Fibroblast of lung (primary cell): ENCODE data around the gene TMEM214. TPM values are rescaled to one million over a fixed set of nuclear protein-coding genes. Genes with fewer than 3 reads are reported as not detected.
A peak's percentile ranks its signal among the peaks of the same experiment; 100 is the strongest.

Experiments used
- DNase-seq, 2 donors: peaks; one replicate each; pipeline versions ENCODE4 v3.0.0 to v3.0.0-alpha.2; 2010; ENCODE audit warnings: low read depth in 2 of 2
- H2AFZ ChIP-seq: 2 replicates; pipeline ENCODE4 v1.5.1; 2012; ENCODE audit warnings: low read length, control low read depth, inconsistent platforms
- H3K27ac ChIP-seq: 2 replicates; pipeline ENCODE4 v1.5.1; 2011; ENCODE audit warnings: low read length, control low read depth; ENCODE audit not compliant: insufficient read depth
- H3K27me3 ChIP-seq: 2 replicates; pipeline ENCODE4 v1.5.1; 2011; ENCODE audit warnings: mild to moderate bottlenecking, low read length; ENCODE audit not compliant: control insufficient read depth, insufficient read depth
- H3K36me3 ChIP-seq: 2 replicates; pipeline ENCODE4 v1.5.1; 2011; ENCODE audit warnings: low read length; ENCODE audit not compliant: control insufficient read depth, insufficient read depth
- H3K4me1 ChIP-seq: 2 replicates; pipeline ENCODE4 v1.5.1; 2011; ENCODE audit warnings: low read length; ENCODE audit not compliant: control insufficient read depth, insufficient read depth; ENCODE audit errors: extremely low read depth
- H3K4me2 ChIP-seq: 2 replicates; pipeline ENCODE4 v1.5.1; 2011; ENCODE audit warnings: low read length, control low read depth; ENCODE audit not compliant: insufficient read depth; ENCODE audit errors: extremely low read depth
- H3K4me3 ChIP-seq, 4 experiments: fragments of 200-600 bp in 1 of 4; sonication (generic) in 1 of 4; replicated peaks in 1 of 4; 2 replicates each; pipeline ENCODE4 v1.5.1; 2011 to 2016; ENCODE audit warnings: low read length in 4 of 4, low read depth in 3 of 4, mild to moderate bottlenecking in 3 of 4, control low read depth in 2 of 4, inconsistent platforms in 1 of 4, mixed read lengths in 1 of 4; ENCODE audit not compliant: insufficient read depth in 1 of 4; ENCODE audit errors: control extremely low read depth in 1 of 4
- H3K79me2 ChIP-seq: 2 replicates; pipeline ENCODE4 v1.5.1; 2012; ENCODE audit warnings: mild to moderate bottlenecking, low read length, inconsistent platforms; ENCODE audit not compliant: control insufficient read depth, insufficient read depth
- H3K9ac ChIP-seq: 2 replicates; pipeline ENCODE4 v1.5.1; 2011; ENCODE audit warnings: mild to moderate bottlenecking, low read length, control low read depth; ENCODE audit not compliant: insufficient read depth
- H3K9me3 ChIP-seq: 2 replicates; pipeline ENCODE4 v1.5.1; 2012; ENCODE audit warnings: low read depth, low read length; ENCODE audit not compliant: control insufficient read depth, insufficient read depth
- H4K20me1 ChIP-seq: 2 replicates; pipeline ENCODE4 v1.5.1; 2011; ENCODE audit warnings: low read length; ENCODE audit not compliant: control insufficient read depth, insufficient read depth; ENCODE audit errors: extremely low read depth
- CTCF ChIP-seq, 2 donors: IDR thresholded peaks in 1 of 2; conservative IDR thresholded peaks in 1 of 2; 1 replicate in 1 of 2; 2 replicates in 1 of 2; pipeline ENCODE4 v1.5.1; 2011 to 2012; ENCODE audit warnings: low read length in 2 of 2, control low read depth in 1 of 2, inconsistent platforms in 1 of 2, low read depth in 1 of 2, mild to moderate bottlenecking in 1 of 2
- EZH2 ChIP-seq: IDR thresholded peaks from 2 replicates; pipeline ENCODE4 v1.5.1; 2012; ENCODE audit warnings: low read length, control low read depth, mild to moderate bottlenecking; ENCODE audit errors: missing control alignments
- polyA plus RNA-seq, 2 donors: library from polyadenylated mRNA; depleted of rRNA in 1 of 2; stranded (reverse) in 1 of 2; unstranded in 1 of 2; fragments of >200 nt; gene quantifications; 2 replicates each; pipeline ENCODE4 v1.2.1, GENCODE V29; 2011 to 2012; ENCODE audit warnings: missing spikeins in 1 of 2
- total RNA-seq: library from RNA; depleted of rRNA; stranded (reverse); fragments of >200 nt; gene quantifications from 2 replicates; pipeline ENCODE4 v1.2.1, GENCODE V29; 2014

TMEM214 gene
- total and polyA plus RNA-seq, 2 donors (not counting 1 experiment from before 2014, with no cell fraction given), result 22.6 to 127 TPM

GRCh38 chr2:27084297-27085061 is 51.7 kb downstream of the TMEM214 start:
- Histone ChIP-seq H3K36me3 (peaks cover 18% of the 10 kb centered on the region), H3K27ac (no peak overlapping the region), H3K9ac (no peak overlapping the region), H2AFZ (no peak overlapping the region), H4K20me1 (no peaks in the 10 kb centered on the region), H3K79me2 (peaks cover 19% of the 10 kb centered on the region), H3K4me2 (no peak overlapping the region), H3K4me1 (peaks cover 13% of the 10 kb centered on the region), H3K4me3 (no peak overlapping the region), H3K9me3 (no peaks in the 10 kb centered on the region), H3K27me3 (no peaks in the 10 kb centered on the region)
- TF ChIP-seq EZH2 (no peak), CTCF (conservative IDR thresholded peaks at IDR 0.05 in 1 of 2, IDR thresholded peaks at IDR 0.05 in 1 of 2; ENCODE audit: low read depth in 1 of 2, low read length in 2 of 2) (no peak)
- no peak for DNase-seq

GRCh38 chr2:27085062-27085672 is 52.4 kb downstream of the TMEM214 start:
- no peak overlapping the region for H3K9ac ChIP-seq
- peak overlapping the region; percentile 70 for H3K4me2 ChIP-seq
- no peak overlapping the region for H2AFZ ChIP-seq
- H3K4me3 ChIP-seq, result peak overlapping the region in 1 of 4 experiments; percentile 54
- peaks cover 18% of the 10 kb centered on the region for H3K36me3 ChIP-seq
- no peak overlapping the region for H3K27ac ChIP-seq
- no peaks in the 10 kb centered on the region for H3K27me3 ChIP-seq
- H3K9me3 ChIP-seq, result no peaks in the 10 kb centered on the region
- no peak for DNase-seq
- H4K20me1 ChIP-seq, result no peaks in the 10 kb centered on the region
- TF ChIP-seq CTCF (conservative IDR thresholded peaks at IDR 0.05 in 1 of 2, IDR thresholded peaks at IDR 0.05 in 1 of 2; ENCODE audit: low read depth in 1 of 2, low read length in 2 of 2) (no peak), EZH2 (no peak)
- H3K79me2 ChIP-seq, result peaks cover 12% of the 10 kb centered on the region
- peaks cover 12% of the 10 kb centered on the region for H3K4me1 ChIP-seq

GRCh38 chr2:27085673-27086089 is 52.9 kb downstream of the TMEM214 start:
- Histone ChIP-seq H2AFZ (no peak overlapping the region), H3K4me3 (peak overlapping the region; percentile 12 to 54 (median 44)), H3K4me2 (peak overlapping the region; percentile 70), H3K9ac (peak overlapping the region; percentile 57), H3K27ac (peak overlapping the region; percentile 52), H3K79me2 (peaks cover 7% of the 10 kb centered on the region), H3K9me3 (no peaks in the 10 kb centered on the region), H3K27me3 (no peaks in the 10 kb centered on the region), H4K20me1 (no peaks in the 10 kb centered on the region), H3K4me1 (peaks cover 6% of the 10 kb centered on the region), H3K36me3 (peaks cover 15% of the 10 kb centered on the region)
- peak; percentile 45 for TF ChIP-seq CTCF (conservative IDR thresholded peaks at IDR 0.05 in 1 of 2, IDR thresholded peaks at IDR 0.05 in 1 of 2; ENCODE audit: low read depth in 1 of 2, low read length in 2 of 2)
- no peak for TF ChIP-seq EZH2
- peak; percentile 70 to 72 for DNase-seq
